AG09319 (cell line): ENCODE results near the gene PPP6R1.

Source experiments
- DNase-seq: peaks from one replicate; pipeline ENCODE4 v3.0.0-alpha.2; 2010; ENCODE audit warnings: low read depth; ENCODE audit errors: extremely low read depth
- TF ChIP-seq, protein P1 (sequence below): IDR thresholded peaks from 2 replicates; pipeline ENCODE4 v1.5.1; 2011; ENCODE audit warnings: low read depth, mild to moderate bottlenecking, inconsistent platforms, low read length, moderate library complexity

Gene PPP6R1

DNA sequence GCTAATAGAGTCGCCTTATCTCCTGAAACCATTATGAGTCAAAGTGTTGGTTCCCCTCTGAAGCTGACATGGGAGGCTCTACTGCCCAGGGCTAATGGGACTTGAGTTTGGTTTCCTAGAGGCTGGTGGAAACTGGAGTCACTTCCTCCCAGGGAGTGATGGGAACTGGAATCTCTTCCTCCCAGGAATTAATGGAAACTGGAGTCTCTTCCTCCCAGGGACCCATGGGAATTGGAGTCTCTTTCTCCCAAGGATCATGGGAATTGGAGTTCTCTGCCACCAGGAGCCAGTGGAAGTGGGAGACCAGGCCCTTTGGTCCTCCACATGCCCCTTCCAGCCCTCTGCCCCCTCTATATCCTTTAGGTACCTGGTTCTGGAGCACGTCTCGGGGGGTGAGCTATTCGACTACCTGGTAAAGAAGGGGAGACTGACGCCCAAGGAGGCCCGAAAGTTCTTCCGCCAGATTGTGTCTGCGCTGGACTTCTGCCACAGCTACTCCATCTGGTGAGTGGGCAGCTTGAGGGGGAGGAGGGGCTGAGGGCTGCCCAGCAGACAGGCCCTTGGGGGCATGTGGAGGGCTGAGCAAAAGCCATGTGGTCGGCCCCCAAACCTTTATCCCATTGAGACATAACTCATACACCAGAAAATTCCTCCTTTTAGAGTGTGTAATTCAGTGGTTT, 30.4 kb upstream of the PPP6R1 start:
- DNase-seq, result no peak

DNA sequence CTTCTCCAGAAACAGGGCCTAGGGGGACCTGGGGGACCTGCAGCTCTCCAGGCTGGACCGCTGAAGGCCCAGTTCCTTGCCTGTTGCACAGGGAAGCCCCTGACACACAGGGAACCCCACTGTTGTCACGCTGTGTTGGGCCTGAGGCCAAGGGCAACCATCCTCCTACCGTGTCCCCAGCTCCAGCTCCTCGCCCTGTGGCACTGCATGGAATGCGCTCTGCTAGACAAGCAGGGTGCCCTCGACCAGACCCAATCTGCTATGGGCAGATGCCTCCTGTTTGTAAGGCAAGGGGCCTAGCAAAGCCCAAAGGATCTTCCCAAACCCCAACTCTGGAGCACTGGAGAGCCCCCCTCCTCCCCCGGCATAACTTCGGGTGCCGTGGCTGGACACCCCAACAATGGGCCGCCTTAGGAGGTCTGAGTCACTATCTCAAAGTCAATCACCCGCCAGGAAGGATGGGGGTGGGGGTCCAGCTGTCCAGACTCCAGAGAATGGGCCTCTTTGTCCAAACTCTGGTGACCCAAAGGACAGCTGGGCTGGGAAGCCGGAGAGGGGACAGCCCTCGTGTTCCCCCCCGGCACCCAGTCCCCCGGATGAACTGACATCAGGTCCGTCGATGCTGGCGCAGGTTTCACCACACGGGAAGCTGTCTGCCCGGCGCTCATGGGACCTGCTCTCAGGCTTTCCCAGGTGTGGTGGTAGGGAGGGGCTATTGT, 28.7 kb upstream of the PPP6R1 start:
- DNase-seq, result no peak
- TF ChIP-seq, protein P1, sequence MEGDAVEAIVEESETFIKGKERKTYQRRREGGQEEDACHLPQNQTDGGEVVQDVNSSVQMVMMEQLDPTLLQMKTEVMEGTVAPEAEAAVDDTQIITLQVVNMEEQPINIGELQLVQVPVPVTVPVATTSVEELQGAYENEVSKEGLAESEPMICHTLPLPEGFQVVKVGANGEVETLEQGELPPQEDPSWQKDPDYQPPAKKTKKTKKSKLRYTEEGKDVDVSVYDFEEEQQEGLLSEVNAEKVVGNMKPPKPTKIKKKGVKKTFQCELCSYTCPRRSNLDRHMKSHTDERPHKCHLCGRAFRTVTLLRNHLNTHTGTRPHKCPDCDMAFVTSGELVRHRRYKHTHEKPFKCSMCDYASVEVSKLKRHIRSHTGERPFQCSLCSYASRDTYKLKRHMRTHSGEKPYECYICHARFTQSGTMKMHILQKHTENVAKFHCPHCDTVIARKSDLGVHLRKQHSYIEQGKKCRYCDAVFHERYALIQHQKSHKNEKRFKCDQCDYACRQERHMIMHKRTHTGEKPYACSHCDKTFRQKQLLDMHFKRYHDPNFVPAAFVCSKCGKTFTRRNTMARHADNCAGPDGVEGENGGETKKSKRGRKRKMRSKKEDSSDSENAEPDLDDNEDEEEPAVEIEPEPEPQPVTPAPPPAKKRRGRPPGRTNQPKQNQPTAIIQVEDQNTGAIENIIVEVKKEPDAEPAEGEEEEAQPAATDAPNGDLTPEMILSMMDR, result no peak

More for the DNA sequence above, 30.4 kb upstream of the PPP6R1 start:
- TF ChIP-seq, protein P1, result no peak

DNA sequence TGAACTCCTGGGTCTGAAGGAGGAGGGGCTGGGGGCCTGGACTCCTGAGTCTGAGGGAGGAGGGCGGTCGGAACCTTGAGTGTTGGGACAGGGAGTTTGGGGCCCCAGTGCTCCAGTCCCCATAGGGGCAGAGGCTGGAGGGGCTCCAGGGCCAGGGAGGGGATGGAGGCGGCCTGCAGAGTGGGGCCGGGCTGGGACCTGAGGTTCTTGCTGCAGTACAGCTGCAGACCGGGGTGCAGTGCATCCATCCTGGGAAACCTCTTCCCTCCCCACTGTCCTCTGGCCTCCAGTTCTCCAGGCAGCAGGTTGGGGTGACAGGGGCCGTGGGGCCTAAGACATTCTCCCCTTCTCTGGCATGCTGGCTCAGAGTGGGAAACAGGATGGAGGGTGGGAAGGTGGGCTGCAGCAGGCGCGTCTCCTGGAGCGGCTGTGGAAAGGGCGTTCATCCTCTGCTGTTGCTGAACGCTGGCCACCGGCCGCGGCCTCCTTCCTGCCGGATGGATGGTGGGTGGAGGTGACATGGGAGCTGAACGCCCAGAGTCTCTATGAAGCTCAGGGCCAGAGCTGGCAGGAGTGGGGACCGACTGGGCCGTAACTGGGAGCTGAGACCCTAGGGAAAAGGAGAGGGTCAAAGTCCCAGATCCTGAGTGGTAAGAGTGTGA, 26.5 kb upstream of the PPP6R1 start:
- no peak for DNase-seq
- TF ChIP-seq, protein P1, result no peak

DNA sequence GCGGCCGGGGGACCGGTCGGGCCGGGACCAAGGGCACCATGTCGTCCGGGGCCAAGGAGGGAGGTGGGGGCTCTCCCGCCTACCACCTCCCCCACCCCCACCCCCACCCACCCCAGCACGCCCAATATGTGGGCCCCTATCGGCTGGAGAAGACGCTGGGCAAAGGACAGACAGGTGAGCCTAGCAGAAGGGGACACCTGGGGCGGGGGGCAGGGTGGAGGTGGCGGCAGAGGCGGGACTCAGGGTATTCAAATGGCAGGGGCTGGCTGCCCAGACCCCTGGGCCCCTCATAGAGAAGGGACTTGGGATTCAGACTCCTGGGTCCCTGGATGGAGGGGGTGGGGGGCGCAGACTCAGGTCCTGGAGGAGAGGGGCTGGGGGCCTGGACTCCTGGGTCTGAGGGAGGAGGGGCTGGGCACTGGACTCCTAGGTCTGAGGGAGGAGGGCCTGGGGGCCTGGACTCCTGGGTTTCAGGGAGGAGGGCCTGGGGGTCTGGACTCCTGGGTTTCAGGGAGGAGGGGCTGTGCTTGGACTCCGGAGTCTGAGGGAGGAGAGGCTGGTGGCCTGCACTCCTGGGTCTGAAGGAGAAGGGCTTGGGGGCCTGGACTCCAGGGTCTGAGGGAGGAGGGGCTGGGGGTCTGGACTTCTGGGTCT, 25.7 kb upstream of the PPP6R1 start:
- DNase-seq, result no peak
- TF ChIP-seq, protein P1, result no peak

DNA sequence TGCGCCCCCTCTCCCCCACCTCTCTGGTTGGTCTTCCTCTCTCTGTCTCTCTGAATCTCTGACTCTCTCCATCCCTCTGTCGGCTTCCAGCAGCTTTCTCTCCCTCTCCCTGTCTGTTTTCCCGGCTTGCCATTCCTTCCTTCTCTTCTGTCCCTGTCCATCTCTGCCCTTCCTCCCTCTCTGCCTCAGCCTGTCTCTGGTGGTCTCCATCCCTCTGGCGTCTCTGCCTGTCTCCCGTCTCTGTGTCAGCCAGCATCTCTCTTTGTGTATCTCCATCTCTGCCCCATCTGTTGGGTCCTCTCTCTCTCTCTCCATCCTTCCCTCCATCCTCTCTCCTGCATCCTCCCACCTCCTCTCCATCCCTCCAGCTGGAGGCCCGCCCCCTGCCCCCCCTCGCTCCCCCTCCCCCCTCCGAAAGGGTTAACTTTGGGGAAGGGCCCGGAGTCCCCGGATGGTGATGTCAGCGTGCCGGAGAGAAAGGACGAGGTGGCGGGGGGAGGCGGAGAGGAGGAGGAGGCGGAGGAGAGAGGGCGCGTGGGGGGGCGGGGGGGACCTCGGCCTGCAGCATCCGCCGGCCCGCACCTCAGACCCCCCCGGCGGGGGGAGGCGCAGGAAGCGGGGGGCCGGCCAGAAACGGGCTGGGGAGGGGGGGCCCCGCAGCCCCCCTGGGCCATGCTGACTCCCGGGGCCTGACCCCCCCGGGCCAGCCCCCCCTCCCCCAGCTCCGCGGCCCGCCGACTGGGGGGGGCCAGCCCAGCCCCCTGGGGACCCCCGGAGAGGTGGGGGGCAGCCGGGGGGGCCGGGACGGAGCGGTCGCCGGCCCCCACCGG, 24.9 kb upstream of the PPP6R1 start, which contains the start of gene BRSK1:
Gene BRSK1 (plus strand): TSS at position 450 of the 830 bp plus-strand sequence. CDS start 446 bp downstream, outside the sequence.
- peak; percentile 16 for DNase-seq
- TF ChIP-seq, protein P1, result no peak

DNA sequence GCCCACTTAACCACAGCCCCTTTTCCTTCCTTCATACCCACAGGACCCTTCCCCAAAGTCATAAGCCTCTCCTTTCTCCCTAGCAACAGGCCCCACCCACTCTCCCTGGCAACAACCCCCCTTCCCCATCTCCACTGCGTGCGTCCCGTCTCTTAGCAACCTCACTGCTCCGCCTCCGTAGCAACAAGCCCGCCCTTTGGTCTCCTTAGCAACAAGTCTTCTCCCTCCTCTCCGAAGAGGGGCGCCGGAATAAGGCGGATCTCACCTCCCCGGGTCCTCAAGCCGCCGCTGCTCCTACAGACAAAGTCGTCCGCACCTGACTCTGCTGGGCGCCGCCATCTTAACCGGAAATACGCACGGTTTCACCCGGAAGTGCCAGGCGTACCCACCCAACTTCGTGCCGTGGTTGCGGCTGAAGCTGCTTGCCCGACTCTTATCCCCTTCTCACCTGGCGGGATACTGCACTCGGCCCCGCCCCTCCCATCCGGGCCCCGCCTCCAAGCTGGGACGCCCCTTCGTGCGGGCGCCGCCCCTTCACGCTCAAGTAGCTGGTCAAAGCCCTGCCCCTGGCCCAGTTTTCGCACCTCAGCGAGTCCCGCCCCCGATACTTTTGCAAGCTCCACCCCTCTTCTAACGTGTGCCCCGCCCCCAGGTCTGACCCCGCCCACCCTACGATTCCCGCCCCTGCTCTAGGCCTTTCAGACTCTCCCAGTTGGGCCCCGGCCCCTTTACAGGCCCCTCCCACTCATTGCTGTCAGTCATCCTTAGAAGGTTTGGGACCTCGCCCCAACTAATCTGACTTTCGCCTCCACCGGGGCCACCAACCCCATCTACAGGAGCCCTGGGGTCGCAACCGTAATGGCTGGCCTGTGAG, 21.2 kb upstream of the PPP6R1 start, which contains the start of gene HSPBP1:
Gene HSPBP1 (minus strand): TSS at position 341 of the 874 bp plus-strand sequence. CDS start 502 bp downstream, outside the sequence.
- TF ChIP-seq, protein P1, result no peak
- DNase-seq, result peak; percentile 83
